AML-193 (cell line): ENCODE data around the gene PEF1.

Experiments
- DNase-seq, 2 experiments: peaks; one replicate each; lab custom pipeline; 2025; lab: John Stamatoyannopoulos, UW

Gene PEF1

GRCh38 chr1:31671147-31671546, 26.5 kb upstream of the PEF1 start:
- DNase-seq = no peak

DNA sequence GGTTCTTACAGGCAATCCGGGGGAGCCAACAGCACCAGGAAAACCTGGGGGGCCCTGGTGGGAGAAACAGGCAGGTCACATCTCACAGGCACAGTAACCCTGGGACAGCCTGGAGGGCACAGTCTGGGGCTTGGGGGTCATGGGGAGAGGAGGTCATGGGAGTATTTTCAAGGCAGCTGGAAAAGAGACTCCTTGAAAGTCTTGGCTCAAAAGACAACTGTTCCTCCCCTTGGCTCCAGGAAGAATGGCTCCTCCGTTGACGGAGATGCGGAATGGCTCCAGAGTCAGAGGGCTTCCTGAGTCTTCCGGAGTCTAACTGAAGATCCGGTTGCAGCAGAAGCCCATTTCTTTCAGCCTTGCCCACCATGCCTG, 25.9 kb upstream of the PEF1 start:
- DNase-seq = no peak

GRCh38 chr1:31669786-31670592, 25.3 kb upstream of the PEF1 start:
- DNase-seq = no peak

GRCh38 chr1:31669433-31669785, 24.7 kb upstream of the PEF1 start:
- DNase-seq = no peak

- no peak for DNase-seq
Measured at GRCh38 chr1:31668303-31668883, 23.7 kb upstream of the PEF1 start.

- no peak for DNase-seq
Measured at GRCh38 chr1:31667065-31667785, 22.5 kb upstream of the PEF1 start.

- no peak for DNase-seq
Measured at GRCh38 chr1:31666263-31666963, 21.7 kb upstream of the PEF1 start.

- no peak for DNase-seq
Measured at GRCh38 chr1:31665234-31665878, 20.7 kb upstream of the PEF1 start.

DNA sequence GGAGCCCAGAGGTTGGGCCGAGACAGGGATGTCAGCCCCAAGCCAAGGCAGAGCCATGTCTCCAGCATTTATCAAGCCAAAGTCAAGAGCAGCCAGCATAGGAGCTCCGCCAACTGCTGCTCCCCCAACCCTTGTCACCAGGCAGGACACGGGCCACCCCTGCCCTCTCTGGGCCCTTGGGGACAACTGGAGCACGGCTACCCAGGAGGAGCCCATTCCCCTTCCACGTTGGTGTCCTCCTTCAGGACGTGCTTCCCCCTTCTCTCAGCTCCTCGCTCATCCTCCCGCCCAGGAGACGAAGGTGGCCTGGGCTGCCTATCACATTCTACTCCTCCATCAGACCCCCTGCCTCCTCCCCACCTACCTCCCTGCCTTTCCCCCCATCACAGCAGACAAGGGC, 19.9 kb upstream of the PEF1 start:
- no peak for DNase-seq

DNA sequence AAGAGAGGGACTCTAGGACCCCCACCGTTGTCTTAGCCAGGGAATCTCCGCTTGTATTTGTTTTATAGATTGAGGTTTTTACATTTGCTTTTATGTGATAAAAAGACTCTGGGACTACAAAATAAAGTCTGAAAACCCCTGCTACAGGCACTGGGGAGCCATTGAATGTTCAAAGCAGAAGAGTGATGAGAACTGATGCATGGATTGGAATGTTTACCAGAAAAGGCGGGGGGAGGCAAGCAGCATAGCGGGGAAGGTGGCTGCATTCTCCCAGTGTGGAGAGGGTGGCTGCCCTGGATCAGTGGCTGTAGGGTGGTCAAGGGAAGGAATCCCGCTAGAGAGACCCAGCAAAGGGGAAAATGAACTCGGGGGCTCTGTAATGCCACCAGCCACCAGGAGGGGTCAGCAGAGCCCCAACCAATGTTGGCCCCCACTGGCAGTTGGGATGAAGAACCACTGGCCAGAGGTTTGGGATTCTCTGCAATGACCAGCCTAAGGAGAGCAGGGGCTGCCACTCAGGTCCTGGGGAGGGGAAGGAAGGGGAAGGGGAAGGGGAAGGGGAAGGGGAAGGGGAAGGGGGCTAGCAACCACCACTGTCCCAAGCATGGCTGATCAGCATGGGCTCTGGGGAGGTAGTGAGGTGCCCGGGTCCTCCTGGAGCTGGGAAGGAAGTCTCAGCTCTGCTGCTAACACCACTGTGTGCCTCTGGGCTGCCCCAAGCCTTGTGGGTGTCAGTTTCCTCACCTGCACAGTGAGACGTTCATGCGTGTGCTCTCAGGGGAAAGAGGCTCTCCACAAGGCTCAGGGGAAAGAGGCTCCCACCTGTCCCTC, 19.2 kb upstream of the PEF1 start:
- DNase-seq = peak; percentile 10 to 11

DNA sequence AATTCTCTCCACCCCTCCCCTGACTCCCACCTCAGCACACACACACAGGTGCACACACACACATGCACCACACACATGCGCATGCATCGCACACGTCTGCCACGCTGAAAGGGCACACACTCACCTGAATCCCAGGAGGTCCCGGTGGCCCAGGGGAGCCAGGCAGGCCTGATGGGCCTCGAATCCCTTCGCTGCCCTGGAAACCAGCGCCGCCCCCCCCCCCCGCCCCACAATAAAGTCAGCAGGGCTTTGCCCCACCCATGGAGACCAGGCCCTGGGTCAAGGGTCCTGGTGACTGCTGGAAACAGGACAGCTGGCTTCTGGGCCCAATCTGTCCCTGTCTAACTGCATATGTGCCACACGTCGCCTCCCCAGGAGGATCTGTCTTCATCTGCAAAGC, 17.8 kb upstream of the PEF1 start:
- no peak for DNase-seq

GRCh38 chr1:31661856-31662255, 17.2 kb upstream of the PEF1 start:
- no peak for DNase-seq

GRCh38 chr1:31660871-31661455, 16.3 kb upstream of the PEF1 start:
- DNase-seq = no peak

- DNase-seq = no peak
Measured at GRCh38 chr1:31659889-31660288, 15.2 kb upstream of the PEF1 start.

- no peak for DNase-seq
Measured at GRCh38 chr1:31658721-31659120, 14.0 kb upstream of the PEF1 start.

- peak in 1 of 2 experiments; percentile 10 for DNase-seq
Measured at GRCh38 chr1:31657972-31658510, 13.4 kb upstream of the PEF1 start.

DNA sequence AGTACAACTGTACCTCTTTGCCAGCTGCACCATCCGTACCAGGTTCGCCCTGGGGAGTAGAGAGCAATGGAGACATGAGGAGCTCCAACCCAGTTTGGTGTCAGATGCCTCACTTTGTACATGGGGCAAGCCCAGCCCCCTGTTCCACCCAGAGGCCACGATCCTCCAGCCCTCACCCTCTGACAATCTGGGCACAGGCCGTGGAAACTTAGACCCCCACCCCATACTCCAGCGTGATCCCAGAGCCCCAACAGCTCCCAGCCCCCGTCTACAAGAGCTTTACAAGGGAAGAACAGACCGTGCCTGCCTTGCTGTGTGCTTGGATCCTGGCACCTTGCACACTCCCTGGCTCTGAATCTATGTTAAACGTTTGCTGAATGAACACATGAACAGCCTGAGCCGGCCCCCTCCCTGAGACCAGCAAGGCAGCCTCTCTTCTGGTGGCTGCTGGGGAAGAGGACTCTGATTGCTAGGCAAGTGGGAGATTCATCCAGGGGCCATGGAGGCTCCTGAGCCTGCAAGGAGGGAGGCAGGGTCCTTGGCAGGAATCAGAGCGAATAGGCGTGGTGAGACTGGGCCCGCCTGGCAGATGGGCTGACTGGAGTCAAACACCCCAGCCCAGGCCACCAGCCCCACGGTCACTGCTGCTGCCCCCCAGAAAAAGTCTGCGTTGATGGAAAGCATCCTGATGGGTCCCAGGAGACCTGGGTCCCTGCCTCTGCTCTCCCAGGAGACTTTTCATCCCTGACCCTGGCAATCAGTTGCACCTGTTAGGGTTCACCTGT, 12.5 kb upstream of the PEF1 start:
- DNase-seq = no peak

GRCh38 chr1:31655756-31656155, 11.1 kb upstream of the PEF1 start:
- no peak for DNase-seq

DNA sequence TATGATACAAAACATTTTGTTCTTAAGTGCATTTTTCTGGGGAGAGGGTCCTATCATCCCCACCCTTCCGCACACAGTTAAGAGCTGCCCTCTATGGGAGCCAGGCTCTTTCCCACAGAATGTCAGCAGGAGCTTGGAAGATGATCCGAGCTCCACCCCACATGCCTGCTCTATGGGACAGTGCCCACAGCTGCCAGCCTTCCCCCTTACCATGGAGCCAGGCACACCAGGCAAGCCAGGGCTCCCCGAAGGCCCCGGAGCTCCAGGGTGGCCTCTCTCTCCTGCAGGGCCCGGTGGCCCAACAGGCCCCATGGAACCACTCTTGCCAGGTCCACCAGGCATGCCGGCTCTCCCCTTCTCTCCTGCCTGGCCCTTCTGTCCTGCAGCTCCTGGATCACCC, 10.4 kb upstream of the PEF1 start:
- no peak for DNase-seq

DNA sequence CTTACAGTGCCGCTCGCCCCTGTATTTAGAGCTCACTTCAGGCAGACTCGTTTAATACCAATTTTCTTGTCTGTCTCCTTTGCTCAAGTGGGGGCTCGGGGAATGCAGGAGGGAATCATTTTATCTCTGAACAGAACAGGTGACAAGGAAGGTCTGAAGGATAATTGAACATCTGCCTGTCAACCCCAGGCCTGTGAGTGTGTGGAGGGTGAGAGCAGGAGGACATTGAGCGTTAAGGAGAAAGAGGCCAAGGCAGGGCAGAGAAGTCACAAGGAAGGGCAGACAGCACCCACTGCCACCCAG, 9.7 kb upstream of the PEF1 start:
- no peak for DNase-seq
